Left ventricle myocardium superior (tissue), 1 donor: Measurements from ENCODE around the gene RNF212. TPM values are rescaled to one million over a fixed set of nuclear protein-coding genes. Genes with fewer than 3 reads are reported as not detected.

Experiments
- ATAC-seq: fragments of 200-7000 bp; cut with Tn5 transposase; one replicate; pipeline ENCODE4 v1.9.1; 2020; ENCODE audit warnings: mild to moderate bottlenecking, moderate library complexity
- DNase-seq: peaks from one replicate; pipeline ENCODE4 v3.0.0-alpha.2; 2020
- intact Hi-C: fragments of 100-400 bp; cut with micrococcal nuclease; formaldehyde crosslinking; loops from one replicate; pipeline ENCODE4 v1.11.0; 2022
- total RNA-seq: library from RNA; stranded (reverse); fragmentation: NEBNext Ultra II Directional; extraction: Animal tissue kit (Norgen Biotek cat#: 25700); gene quantifications from one replicate; pipeline ENCODE4 v1.2.1, GENCODE V29; 2021
- donor health status: DM: no; HTN: yes; CAD: no; lungs with severe emphysema.

RNF212 gene
- total RNA-seq, 1 donor from 2014 or later = 0.62 TPM

DNA sequence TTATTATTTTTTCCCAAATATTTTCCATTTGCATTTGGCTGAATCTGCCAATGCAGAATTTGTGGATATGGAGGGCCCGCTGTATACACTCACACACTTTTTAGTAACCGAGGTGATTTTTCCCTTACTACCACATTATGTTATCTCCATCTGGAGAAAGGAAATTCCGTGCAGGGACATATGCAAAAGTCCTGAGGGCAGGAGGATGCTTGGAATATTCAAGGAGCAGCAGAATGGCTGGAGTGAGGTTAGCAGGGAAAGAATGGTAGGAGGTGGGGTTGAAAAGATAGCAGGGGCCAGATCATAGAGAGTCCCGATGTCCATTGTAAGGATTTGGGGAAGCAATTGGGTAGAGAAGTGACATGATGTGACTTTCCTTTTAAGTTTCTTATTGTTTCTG is 11.5 kb upstream of the RNF212 start:
- ATAC-seq = no peak
- intact Hi-C loops = no loop called here

DNA sequence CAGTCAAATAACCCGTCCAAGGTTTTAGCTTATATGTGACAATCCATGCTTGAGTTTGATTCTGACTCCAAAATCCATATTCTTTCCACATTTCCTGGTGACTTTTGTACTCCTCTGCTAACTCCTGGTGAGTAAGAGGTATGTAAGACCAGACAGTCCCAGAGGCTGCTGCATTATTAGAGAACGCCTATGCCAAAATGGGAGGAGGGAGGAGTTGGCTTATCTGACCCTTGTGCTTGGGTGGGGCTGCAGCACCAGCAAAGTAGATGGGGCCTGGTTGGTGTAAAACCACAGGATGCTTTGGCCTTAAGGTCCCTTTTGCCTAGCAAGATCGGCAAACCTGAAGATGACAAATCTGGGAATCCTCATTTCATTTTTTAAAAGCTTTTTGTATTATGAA is 9.1 kb upstream of the RNF212 start:
- intact Hi-C loops = no loop called here
- DNase-seq (no peak), ATAC-seq (no peak)

More for the DNA sequence above, 11.5 kb upstream of the RNF212 start:
- DNase-seq = no peak

DNA sequence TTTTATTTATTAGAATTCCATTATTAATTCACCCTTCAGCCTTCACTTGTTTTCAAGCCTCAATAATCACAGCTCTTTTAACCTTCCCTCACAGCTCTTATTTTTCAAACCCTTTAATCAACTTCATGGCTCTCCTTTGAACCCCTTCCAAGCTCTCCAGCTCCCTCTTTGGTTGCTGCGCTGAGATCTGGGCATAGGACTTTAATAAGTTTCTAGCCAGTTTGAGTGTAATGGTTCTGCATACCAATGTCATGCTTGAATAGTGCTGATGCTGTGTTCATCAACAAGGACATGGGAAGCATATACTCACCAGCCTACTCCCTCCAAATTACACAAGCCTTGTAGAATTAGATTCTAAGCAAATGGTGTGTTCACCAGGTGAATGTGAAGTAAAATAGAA is 3.5 kb upstream of the RNF212 start:
- DNase-seq = no peak
- intact Hi-C loops = no loop called here
- ATAC-seq = no peak

DNA sequence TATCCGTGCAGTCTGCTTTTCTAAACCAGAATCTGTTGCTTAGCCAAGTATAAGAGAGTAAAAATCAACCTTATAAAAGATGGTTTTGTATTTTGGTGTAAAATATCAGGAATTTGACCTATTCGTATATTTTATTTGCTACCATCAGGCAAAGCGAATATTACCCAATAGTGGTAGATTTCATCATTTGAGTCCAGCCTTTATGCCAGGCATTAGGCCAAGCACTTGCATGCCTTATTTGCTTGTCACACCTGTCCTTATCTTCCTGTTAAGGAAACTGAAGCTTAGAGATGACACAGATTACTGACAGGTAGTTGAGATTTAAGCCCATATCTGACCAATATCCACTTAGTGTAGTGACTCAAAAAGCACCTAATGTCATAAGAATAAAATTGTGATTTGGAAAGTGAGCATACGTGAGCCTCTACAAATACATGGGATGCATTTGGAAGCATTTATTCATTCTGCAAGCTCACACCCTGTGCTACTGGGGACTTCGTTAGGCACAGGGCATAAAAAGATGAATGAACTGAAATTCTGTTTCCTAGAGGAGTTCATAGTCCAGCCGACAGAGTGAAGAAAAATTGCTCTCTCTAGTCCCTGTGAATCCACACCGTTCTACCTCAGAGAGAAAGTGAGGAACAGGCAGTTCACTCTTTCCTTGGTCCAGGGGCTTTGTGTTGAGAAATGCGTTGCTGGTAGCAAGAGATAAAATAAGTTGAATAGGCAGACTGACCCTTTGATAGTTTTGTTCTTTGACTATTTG is 2.3 kb upstream of the RNF212 start:
- no peak for DNase-seq
- ATAC-seq = no peak
- intact Hi-C loops = no loop called here

DNA sequence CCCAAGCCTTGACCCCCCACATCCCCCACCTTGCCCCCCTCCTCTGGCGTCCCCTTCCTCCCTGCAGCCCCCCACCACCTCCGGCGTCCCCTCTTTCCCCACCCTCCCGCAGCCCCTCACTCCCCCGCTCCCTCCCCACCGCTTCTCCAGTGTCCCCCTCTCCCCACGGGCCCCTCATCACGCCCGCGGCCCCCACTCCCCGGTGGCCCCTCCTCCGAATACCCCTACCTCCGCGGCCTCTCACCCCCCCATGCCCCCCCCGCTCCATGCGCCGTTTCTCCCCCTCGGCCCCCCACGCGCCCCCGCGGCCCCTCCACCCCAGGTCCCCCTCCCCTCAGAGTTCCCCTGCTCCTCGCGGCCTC is 562 bp downstream of the RNF212 start:
- DNase-seq (no peak), ATAC-seq (no peak)
- intact Hi-C loops = no loop called here

DNA sequence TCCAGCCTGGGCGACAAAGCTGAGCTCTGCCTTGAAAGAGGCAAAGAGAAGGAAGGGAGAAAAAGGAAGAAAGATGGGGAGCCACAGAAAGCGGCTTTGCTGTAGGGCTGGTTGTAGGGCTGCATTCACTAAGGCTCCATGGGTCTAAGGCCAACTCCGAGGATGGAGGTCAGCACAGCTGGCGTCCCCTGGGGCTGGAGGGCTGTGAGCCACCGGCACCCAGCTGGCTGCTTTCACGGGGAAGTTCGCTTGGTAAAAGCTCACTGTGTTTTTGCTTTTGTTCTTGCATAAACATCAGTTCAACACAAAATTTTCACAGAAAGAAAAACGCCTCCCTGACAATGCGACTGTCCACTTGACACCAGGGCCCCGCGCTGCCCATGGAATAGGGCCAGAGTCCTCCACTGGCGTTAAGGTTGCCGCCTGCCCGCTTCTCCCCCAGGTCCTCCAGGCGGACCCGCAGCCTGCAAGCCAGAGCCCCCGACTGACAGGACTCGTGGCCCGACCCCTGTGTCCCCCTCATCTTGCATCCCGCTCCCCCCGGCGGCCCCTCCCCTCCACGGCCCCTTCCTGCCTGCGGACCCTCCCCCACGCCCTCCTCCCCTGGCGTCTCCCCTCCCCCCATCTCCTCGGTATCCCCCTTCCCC is 1.1 kb downstream of the RNF212 start:
- intact Hi-C loops = no loop called here
- ATAC-seq (peak; percentile 51), DNase-seq (peak; percentile 42)

DNA sequence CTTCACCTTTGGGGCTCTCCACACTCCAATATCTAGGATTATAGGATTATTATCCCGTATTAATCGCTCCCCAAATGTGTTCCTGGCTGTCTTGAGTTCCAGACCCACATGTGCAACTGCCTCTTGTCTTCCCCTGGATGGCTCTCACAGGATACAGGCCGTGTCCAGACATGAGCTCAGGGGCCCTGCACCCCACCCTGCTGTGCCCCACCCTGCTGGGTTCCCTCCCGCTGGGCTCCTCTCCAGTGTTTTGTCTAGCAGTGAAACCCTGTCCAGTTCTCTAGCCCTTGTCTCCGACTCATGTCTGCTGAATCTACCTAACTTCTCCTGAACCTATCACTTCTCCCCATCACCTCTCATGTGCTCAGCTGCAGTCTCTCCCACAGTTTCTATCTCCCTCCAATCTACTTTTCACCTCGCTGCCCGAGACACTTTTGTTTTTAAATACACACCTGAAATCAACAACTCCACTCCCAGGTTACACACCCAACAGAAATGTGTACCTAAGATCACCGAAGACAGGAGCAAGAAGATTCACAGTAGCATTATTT is 2.0 kb downstream of the RNF212 start:
- peak; percentile 28 for ATAC-seq
- intact Hi-C loops = no loop called here
- no peak for DNase-seq

DNA sequence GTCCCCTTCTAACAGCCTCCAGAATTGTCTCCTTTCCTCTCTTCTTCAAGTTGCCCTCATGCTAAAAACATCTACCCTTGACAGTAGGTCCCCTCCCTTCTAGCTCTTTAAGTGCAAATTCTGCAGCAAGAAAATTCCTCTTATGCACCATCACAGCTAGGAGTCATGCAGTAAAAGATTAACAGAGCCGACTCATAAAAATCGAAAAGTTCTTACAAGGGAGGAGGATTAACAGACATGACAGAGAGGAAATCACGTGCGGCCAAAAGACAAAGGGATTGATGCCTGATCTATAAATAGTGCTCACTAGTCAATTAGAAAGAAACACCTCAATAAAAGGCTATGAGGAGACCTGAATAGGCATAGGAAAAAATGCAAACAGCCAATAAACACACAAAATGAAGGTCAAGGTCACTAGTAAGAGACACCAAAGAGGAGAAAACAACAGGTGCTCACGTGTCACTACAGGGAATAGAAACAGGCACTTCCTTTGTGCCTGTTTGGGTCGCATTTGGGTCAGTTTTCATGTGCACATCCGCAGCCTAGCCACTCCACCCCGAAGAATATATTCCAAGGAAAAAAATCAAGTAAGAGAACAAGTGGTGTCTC is 3.4 kb downstream of the RNF212 start:
- no peak for ATAC-seq
- DNase-seq = no peak
- intact Hi-C loops = no loop called here

DNA sequence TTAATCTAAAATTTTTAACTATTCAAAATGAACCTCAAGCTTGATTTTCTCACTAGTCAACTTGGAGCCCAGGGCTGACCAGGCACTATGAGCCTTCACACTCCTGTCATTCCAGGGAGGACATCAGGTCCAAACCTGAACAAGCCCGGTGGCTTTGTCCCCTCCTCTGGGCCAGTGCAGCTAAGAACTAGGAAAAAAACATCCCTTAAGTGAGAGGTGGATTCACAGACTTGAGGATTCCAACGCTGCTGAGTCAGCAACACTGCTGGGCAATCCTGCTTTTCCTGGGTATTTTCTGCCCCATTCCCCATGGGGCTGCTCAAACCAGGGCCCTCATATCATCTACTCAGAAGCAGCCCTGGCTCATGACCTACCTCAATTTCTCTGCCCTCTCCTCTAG is 4.0 kb downstream of the RNF212 start:
- DNase-seq (no peak), ATAC-seq (no peak)
- intact Hi-C loops = no loop called here

DNA sequence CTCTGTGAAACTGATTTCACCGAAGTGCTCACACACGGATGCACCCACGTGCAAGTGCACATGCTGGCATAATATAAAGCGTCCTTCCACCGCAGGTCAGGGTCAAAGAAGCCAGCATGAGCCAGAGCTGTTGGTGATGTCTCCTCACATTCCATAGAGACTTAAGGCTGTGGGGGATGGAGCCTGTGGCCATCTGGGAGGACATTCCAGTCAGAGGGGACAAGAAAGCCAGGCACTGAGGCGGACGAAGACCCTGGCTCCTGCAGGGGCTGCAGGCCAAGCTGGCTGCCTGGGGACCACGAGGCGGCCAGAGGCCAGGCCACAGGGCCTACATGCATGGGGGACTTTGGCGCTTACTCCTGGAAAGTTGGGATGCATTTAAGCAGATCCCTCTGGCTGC is 7.7 kb downstream of the RNF212 start:
- DNase-seq = no peak
- intact Hi-C loops = no loop called here
- ATAC-seq = no peak

DNA sequence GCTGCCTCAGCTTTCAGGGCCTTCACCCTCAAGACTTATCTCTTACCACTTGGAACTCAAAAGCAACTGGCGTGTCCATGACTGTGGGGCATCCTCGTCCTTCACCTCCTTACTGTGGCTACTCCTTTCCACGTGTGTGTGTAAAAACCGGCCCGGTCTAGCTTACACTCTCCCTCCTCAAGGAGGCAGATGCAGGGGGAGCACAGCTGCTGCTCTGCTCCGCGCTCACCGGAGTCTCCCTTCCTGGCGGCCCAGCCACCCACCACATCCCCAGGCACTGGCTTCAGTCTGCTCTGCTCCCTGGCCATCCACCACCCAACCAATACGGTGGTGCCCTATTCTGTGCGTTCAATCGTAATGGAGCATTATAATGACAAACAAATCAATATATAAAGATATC is 8.3 kb downstream of the RNF212 start:
- no peak for ATAC-seq
- intact Hi-C loops = no loop called here
- DNase-seq = no peak

DNA sequence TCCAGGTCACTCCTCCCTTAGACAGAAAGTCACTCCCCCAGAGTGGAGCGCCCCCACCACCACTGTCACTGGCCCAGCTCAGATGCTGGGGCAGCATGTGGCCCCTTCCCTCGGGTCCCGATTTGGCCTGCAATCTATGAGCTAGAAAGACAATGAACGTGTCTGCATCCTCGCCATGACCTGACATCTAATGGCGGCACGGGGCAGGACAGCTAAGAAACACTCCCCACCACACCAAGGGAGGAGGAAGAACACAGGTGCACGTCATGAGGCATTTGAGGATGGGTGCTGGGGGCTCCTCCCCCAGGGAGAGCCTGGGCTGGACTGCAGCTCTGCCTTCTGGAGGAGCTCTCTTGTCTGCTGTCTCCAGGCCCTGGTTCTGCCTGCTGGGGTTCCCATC is 8.7 kb downstream of the RNF212 start:
- no peak for DNase-seq
- intact Hi-C loops = no loop called here
- ATAC-seq = no peak

DNA sequence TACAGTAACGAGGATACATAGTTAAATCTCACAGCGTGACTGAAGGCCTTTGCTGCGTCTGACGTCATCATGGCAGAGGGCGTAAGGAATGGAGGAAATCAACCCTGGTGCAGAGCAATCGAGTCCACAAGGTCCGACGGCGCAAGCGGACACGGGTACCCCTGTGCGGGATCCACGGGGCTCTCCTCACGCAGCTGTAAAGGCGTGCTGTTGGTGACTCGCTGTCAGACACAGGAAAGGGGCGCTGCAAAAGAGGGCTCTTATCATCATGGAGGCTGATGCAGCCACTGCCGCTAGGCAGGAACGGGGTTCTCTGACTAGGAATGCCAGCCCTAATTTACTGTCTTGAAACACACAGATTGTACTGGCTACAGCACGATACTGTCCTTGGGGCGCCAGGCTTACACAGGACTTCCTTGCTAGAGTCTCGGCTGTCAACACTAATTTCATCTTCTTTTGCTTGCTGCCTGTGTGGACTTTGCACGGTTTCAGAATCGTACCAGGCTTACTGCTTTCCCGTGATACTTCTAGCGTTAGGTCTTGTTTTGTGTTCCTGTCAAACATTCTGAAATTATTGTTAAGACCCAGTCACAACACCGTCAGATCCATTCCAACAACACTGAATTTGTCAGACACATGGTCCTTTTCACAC is 13.6 kb downstream of the RNF212 start:
- DNase-seq = no peak
- ATAC-seq = no peak
- intact Hi-C loops = no loop called here

DNA sequence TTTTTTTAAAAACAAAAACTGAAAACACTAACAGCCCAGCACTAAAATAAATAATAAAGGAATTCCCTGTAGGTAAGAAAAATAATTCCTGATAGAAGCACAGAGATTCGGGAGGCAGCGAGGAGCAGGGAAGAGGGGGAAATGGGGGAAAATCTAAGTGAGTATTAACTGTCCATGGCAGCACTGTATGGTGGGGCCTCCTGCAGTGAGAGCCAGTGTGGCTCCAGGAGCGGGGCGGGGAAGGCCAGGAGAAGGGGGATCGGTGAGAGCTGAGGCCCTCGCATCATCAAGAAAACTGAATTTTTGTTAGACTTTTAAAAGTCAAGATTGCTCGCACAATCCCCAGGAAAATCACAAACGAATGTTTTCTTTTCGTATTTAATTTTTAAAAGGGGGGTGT is 14.1 kb downstream of the RNF212 start:
- ATAC-seq (no peak), DNase-seq (no peak)
- intact Hi-C loops = no loop called here

DNA sequence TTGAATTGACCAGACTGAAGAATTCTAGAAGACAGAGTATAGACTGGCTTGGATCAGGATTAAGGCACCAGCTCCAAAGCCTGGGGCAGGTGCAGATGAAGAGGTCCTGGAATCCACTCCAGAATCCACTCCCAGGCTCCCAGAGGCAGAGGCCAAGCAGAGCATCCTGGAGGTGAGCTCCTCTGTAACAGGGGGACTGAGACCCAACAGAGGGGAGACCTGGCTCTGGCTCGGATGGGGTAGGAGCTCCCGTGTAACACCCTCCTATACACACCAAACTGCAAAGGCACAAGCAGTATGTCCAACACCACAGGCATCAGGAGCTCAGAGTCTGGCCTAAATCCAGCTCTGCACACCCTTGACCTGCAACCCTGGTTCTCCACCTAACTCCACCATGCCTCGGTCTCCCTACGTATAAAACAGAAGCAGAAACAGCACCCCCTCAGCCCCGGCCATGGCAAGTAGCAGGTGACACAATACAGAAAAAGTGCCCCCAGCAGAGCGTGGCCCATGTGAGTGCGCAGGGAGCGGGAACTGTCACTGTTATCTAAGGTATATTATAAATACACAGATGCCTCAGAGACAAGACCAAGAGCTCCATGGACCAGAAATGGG is 14.9 kb downstream of the RNF212 start:
- DNase-seq (no peak), ATAC-seq (no peak)
- intact Hi-C loops = no loop called here

DNA sequence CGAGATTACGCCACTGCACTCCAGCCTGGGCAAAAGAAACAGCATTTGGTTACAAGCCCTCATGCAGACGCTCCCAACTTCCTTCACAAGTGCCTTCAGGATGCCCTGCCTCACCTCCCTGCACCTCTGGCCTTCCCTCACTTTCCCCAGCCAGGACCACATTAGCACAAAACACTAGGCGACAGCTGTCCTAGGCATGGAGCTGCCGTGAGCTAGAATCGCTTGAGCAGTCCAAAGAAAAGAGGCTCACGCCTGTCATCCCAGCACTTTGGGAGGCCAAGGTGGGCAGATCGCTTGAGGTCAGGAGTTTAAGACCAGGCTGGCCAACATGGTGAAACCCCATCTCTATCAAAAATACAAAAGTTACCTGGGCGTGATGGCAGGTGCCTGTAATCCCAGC is 15.8 kb downstream of the RNF212 start:
- DNase-seq (no peak), ATAC-seq (no peak)
- intact Hi-C loops = no loop called here

DNA sequence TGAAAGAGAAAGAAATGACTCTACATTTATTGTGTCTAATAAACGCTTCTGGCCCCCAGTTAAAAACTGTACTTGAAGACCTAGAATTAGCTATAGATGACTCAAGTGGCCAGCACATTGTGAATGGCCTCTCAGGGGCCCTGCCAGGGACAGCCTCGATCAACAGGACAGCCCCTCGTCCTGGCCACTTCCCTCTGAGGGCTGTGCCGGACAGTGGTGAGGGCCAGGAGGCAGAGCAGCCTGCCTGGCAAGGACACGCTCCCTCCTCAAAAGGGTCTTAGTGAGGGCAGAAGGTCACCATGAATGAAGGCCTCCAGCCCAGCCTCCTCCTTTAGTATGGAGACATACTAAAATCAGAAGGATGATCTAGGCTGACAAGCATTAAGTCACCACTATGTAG is 16.5 kb downstream of the RNF212 start:
- DNase-seq (no peak), ATAC-seq (no peak)
- intact Hi-C loops = no loop called here

DNA sequence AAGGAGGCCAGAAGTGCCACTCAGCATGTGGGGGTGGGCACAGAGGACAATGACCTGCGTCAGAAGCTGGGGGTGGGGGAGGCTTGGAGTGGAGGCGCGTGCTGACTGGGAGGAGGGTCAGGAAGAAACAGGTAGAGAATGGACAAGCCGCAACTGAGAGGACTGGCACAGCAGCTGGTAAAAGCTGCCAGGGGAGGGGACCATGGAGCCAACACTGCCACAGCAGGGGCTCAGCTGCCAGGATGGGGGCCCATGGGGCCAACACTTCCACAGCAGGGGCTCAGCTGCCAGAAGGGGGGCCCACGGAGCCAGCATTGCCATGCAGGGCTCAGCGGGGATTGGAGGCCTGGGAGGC is 19.1 kb downstream of the RNF212 start:
- DNase-seq (no peak), ATAC-seq (no peak)
- intact Hi-C loops = no loop called here

DNA sequence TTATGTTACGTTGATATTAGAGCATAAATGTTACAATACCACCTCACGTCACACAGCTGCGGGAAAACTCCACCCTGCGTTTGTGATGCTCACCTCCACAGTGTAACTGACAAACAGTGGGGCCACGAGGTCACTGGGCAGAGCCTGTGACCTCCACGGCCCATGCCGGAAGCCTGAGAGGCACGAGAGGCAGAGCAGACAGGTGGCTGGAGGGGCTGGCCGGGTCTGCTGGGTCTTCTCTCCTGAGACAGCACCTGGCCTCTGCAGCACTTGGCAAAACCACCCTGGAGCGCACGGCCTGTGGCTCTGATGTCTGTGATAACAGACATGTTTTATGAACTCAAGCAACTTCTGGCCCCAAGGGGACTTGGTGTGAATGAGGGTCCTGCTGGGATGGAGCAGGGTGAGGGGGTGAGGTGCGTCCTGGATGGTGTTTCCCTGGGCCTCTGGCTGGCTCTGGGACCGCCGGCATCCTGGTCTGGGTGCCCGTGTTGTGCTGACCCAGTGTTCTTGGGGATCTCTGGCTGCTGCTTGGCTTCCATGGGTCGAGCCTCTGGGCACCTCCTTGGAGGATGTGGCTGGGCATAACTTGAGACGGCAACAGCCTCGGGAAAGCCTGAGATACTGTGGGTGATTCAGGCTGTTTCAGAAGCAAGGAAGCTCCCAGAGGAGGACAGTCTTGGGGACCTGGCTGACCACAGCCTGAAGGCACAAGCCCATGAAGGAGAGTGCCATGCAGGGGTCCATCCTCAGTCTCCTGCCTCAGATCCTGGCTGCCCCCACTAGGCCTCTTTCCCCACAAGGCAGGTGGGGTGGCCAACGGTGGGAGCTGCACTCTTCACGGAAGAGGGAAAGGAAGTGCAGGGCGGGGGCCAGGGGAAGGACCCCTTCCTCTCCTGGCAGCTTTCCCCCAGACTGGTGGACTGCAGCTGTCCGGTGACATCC is 19.7 kb downstream of the RNF212 start:
- DNase-seq (no peak), ATAC-seq (no peak)
- intact Hi-C loops = no loop called here
